GM10847 (cell line): Measurements from ENCODE around the gene HOXA11.

ENCODE experiments used
- POLR2A ChIP-seq: IDR thresholded peaks from 2 replicates; pipeline ENCODE4 v1.6.1; 2011; ENCODE audit not compliant: insufficient read length; ENCODE audit errors: extremely low read depth

The HOXA11 gene

DNA sequence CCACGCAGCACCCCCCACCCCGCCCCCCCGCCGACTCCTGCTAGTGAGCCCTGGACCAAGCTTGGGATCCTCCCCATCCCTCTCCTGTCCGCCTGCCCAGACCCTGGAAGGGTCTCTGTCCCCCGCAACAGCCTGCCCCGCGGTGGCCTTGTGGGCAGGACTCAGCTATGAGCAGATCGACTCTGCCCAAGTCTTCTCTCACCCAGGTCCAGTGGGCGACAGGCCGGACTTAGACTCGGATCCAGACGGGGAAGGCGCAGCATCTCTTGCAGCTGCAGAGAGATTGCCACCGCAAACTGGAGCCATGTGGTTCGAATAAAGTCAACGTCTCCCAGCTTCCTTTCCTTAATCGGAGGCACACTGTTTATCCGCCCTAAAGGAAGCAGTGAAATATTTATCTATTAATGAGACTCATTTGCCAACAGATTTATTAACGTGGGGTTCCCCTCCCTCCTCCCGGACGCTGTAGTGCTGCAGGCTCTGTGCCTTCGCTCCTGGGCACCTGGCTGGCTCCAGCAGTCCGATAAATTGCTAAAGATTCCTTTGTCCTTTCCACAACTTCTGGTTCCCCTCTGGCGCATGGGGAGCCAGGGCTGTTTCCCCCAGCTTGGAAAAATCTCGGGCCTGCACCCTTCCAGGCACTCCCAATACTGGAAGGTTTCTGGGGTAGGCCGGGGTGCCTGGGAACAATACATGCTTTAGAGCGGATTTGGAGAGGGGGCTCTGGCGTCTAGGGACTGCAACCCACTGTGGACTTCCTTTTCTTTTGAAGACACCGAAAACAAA lies 27.9 kb downstream of the HOXA11 start:
- no peak for TF ChIP-seq POLR2A

DNA sequence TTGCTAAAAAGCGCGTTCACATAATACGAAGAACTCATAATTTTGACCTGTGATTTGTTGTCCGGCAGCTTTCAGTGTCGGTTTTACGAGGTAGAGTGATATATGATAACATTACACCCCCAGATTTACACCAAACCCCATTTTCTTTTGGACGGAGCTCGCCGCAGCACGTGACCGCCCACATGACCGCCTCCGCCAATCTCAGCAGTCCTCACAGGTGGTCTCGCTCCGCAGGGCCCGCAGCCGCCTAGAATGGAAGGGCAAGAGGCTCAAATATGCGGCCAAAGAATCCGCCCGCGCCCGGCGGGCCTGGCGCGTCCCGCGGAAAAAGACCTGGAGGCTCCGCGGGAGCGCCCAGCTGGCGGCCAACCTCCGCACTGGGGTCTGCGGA lies 28.5 kb downstream of the HOXA11 start, which contains the start of gene HOXA7:
Gene HOXA7 (minus strand): TSS at position 168 of the 391 bp plus-strand sequence. CDS start 130 bp downstream, at position 38.
- TF ChIP-seq POLR2A, result no peak

DNA sequence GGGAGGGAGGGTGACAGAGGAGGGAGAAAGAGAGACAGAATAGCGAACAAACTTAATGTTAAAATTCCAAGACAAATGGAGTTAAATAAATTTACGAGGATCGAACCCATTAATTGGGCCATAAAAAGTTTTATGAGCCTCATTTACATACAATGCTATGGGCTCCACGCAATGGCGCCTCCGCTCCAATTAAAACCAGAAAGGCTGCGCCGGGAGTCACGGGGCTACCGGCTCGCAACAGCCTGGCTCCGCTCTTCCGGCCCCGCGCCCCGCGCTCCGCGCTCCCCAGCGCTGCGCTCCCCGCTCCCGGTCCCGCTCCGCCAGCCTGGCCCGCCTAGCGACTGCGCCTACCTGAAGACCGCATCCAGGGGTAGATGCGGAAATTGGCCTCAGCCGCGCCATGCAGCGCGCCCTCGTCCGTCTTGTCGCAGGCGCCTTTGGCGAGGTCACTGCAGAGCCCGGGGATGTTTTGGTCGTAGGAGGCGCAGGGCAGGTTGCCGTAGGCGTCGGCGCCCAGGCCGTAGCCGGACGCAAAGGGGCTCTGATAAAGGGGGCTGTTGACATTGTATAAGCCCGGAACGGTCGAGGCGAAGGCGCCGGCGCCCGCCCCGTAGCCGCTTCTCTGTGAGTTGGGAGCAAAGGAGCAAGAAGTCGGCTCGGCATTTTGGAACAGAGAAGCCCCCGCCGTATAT lies 29.1 kb downstream of the HOXA11 start:
- TF ChIP-seq POLR2A, result no peak

DNA sequence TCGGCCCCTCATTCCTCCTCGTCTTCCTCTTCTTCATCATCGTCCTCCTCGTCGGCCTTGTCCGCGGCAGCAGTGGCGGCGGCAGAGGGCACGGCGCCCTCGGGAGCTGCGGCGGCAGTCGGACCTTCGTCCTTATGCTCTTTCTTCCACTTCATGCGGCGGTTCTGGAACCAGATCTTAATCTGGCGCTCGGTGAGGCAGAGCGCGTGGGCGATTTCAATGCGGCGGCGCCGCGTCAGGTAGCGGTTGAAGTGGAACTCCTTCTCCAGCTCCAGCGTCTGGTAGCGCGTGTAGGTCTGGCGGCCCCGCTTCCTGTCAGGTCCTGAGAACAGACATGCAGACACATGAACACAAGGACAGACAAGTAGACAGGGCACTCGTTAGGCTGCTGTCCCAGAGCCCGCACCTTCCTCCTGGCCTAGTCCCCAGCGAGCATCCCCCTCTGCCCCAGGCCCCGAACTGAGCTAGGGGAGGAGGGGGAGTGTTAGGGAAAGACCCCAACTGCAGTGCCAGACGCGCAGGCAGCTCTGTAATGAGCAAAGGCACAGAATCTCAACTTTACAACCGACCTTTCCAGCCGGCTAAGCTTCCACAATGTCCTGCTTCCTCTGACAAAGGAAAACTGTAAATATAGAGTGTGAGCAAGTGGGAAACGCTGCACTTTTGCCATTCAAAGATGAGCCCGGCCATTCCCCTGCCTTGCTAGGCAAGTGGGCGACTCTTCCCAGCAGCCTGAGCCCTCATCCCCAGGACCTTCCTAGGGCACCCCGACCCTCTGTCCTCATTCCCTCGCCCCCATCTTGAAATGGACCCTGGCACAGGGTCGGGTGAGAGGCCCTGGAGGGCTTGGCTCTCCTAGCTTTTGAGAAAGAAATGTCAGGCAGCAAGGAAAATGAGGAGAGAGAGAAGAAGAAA lies 29.9 kb downstream of the HOXA11 start:
- no peak for TF ChIP-seq POLR2A

DNA sequence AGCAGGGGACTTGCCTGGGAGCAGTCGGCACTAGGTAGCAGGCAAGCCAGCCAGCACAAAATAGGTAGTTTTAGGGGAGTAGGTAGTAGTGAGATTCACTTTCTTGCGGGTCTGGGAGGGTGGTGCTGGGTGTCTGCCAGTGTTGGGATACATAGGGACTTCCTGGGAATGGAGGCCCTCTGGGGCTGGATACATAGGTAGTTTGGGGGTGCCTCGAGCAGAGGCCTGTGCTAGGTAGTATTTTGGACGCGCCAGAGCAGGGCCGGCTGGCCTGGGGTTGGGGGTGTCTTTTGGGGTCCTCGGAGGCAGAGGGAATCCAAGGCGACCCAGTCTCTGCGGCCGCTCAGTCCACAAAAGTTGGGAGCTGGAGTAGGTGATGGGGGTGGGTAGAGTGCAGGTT lies 30.7 kb downstream of the HOXA11 start:
- TF ChIP-seq POLR2A, result no peak

DNA sequence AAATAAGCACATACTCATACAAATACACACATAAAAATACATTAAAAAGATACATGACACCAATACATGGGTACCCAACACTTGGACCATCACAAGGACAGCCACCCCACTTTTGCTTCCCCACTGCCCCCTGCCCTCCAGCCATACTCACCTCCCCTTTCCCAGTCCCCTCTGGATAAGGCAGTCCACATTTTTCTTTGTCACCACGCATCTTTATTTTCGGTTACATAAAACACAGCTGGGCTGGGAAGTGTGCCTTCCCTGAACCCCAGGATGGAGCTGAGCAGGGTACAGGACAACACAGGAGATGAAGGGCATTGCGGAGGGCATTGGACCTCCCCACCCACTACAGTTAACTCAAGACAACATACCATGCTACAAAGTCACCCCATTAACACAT lies 31.5 kb downstream of the HOXA11 start:
- no peak for TF ChIP-seq POLR2A

DNA sequence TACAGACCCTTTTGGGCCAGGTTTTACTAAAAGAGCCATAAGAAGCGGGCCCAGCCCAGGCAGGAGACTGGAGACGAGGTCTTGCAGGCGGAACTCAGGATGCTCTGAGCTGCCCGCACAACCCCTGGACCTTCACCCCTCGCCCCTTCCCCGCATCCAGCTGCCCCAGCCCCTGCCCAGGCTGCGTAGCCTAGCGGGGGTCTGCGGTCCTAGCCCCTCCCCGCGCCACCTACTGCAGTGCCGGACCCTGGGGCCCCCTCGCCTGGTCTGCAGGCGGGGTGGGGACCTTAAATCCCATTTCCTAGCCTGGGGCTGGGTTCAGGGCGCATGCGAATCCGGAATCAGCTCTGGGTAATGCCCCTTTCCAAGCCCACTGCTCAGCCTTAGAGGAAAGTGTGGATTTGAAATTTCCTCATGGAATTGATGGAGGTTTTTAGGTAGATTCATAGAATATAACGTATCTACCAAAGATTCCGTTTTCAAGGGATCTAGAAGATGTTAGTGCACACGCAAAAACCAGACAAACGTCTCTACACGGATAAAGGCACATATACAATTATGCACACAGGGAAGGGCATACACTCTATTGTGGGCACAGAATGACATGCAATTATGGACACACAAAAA lies 32.1 kb downstream of the HOXA11 start:
- TF ChIP-seq POLR2A, result no peak

DNA sequence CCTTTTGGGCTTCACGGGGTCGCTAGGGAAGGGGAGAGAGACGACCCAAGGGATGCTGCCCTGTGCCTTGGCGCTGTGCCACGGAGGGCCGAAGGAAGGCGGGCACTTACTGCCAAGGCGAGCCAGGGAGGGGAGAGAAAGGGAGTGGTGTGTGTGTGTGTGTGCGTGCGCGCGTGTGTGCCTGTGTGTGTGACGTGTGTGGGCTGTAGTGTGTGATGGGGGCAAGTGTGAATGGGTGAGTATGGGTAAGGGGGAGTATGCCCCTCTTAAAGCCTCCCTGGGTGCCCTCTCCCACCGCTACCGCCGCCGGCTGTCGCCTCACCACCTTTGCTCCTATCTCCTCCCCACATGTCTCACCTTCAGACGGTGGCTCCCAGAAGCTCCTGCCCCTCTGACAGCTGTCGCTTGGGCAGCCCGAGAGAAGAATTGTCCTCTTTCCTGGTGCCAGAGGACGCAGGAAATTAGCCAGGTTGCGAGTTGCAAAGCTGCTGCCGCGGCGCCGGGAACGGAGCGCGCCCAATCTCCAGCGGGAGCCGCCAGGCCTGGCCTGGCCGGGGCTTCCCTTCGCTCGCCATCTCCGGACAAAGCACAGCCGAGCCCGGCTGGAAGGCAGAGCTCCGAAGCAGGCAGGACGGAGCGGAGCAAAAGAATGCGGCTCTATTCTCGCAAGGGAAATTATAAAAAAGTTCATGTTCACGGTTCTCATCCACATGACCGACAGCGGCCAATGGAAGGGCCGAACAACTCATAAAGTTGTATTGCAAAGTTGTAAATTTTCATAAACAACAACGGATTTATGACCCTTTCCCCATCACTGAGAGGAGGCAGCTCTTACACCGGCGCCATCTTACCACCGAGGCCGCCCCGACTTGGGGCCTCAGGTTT lies 32.9 kb downstream of the HOXA11 start, which contains the start of gene HOXA3:
Gene HOXA3 (minus strand): TSS at position 653 of the 885 bp plus-strand sequence. CDS start 41,943 bp downstream, outside the sequence.
- TF ChIP-seq POLR2A, result no peak

DNA sequence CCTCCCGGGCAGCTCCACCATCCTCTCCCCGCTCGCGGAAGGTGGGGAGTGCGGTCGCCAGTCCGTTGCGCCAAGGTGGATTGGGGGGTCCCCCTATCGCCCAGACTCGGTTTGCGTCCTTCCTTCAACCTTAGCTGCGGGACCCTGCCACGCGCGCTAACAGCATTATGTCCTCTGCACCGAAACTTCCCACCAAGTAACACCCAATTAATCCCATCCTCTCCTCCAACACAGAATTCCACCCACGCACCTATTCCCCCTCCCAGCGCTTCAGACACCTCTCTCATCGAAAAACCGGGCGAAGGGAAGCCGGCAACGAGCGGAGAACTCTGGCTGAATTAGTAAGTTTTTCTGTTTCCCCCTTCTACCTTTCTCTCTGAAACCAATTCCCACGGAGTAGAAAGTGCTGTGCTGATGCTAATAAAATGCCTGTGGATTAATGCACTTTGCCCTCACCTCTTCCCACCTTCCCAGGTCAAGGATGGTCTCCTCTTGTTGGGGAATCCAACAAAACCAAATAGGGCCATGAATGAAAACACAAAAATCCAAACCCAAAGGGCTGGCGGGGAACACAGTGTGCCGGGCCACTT lies 33.6 kb downstream of the HOXA11 start:
- no peak for TF ChIP-seq POLR2A

DNA sequence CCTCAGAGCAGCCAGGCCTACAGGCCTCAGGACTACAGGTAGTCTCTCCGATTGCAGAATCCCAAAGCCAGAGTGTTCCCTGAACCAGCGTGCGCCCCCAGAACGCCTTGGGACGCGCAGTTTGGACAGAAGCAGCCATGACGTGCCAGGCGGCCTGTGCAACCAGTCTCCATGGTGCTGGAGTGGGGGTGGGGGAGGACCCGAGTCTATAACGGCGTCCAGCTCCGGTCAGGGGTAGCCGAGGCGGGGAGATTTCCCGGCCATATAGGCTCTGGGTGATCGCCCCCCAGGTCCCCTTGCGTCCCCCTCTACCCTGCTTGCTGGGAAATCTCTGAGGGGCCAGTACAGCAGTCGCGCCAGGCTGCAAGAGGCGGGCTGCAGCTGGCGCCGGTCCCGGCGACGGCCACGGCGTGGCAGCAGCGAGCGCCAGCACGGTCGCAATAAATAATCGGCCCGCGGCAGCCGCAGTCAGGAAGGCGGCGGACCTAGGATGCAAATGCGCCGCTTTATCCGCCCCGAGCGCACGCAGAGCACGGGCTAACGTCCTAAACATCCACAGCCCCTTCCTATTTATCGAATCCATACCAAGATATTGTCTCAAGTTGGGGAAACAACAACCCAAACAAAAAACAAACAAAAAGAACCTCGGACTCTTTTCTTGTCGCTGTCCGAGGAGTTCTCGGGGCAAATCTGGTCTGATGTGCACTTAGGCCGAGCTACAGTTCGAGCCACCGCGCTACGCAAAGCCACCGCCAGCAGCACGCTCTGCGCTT lies 34.3 kb downstream of the HOXA11 start:
- TF ChIP-seq POLR2A, result no peak

DNA sequence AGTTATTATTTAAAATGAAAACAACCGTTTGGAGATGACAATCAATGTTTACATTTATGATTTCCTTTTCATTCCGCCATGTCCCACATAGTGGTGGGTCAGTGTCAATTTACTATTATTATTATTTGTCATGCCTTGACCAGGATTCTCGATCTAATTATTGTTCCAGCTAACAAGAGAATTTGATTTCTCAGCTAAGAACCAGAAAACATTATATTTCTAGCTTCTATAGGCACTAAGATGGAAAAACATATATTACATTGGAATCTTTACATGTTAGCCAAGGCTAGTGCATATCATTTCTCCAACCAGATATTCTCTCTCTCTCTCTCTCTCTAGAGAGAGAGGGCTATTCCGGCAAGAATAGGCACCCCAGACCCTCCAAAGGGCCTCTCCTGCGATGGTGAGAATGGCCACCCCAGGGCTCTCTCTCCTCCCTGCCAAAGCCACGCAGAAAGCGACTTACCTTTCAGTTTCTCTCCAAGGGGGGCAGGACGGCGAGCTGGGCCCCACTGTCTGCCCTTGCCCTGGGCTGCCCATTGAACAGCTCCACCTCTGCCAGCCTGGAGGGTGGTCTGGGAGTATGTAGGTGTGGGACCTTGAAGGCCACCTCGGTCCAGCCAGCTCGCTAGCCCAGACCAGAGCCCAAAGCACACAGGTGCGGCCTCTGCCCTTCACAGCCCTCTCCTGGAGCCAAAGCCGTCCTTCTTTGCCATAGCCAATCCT lies 35.0 kb downstream of the HOXA11 start:
- TF ChIP-seq POLR2A, result no peak
